Fibroblast of skin of right quadriceps (primary cell): Measurements from ENCODE around the gene ACOT7.
A peak's percentile ranks its signal among the peaks of the same experiment; 100 is the strongest.
"Not testable (repeated sequence)": the region's sequence is repeated elsewhere in the genome, so short reads cannot be mapped to it uniquely, and the experiment has no call there.

ENCODE experiments used
- DNase-seq: peaks from one replicate; pipeline ENCODE4 v3.0.0-alpha.2; 2013

ACOT7 gene

DNA sequence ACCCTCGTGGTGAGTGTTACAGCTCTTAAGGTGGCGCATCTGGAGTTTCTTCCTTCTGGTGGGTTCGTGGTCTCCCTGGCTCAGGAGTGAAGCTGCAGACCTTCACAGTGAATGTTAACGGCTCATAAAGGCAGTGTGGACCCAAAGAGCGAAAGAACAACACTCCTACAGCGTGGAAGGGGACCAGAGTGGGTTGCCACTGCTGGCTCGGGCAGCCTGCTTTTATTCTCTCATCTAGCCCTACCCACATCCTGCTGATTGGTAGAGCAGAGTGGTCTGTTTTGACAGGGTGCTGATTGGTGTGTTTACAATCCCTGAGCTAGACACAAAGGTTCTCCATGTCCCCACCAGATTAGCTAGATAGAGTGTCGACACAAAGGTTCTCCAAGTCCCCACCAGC, 1.6 kb upstream of the ACOT7 start:
- not testable (repeated sequence) for DNase-seq

DNA sequence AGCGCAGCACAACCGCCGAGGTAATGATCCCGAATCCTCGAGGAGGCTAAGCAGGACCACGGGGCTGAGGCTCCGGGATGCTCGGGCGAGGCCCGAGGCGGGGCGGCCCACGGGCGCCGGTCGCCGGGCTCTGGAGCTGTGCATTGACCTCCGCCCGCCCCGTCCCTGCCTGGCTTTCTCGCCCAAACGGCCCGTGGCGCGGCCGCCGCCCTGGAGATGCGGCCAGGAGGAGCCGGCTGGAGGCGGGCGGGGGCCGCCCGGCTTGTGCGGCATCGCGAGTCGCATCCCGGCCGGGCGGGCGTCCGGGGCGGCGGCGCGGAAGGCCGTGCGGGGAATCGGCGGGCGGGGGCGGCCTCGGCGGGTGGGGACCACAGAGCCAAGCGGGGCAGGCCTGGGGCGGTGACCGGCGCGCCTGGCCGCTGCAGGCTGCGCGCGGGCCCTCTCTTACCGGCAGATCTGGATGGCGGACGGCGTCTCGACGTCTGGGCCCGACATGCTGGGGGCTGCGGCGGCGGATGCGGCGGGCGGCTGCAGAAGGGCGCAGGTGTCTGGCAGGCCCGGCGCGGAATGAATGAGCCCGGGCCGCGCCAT, 663 bp downstream of the ACOT7 start:
- DNase-seq, result no peak

DNA sequence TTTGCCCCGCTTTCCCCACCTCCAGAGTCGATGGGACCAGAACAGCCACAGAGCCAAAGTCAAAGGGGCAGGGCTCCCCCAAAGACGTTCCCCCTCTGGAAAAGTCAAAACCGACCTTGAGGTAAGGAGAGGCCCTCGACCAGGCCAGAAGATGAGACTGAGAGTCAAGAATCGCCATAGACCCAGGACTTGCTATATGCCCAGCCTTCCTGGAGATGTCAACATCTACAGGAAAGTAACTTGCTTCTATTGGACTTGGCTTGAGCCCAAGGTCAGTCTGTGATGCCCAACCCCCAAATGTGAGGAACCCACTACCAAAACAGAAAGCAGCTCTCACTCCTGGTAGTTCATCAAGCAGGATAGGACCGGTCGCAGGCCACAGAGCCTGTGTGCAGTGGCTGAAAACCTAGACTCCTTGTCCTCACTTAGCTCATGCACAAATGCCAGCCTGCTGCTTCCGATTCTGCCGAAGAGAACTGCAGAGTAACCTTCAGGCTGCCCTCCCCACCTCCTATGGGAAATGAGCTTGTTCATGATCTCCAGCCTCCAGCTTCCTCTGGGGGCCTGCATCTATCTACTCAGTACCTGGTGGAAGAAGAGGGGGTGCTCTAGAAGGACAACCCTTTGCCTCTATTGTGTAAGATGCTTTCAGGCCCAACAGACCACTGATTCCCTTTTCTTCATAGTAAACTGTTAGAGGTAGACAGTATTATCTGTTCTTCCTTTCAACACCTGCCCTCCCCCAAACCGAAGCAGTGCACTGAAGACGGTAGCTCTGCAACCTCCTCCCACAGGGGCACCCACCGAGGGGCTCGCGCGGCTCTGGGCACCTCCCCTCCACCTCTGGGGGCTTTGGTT, 1.4 kb downstream of the ACOT7 start:
- DNase-seq, result no peak

DNA sequence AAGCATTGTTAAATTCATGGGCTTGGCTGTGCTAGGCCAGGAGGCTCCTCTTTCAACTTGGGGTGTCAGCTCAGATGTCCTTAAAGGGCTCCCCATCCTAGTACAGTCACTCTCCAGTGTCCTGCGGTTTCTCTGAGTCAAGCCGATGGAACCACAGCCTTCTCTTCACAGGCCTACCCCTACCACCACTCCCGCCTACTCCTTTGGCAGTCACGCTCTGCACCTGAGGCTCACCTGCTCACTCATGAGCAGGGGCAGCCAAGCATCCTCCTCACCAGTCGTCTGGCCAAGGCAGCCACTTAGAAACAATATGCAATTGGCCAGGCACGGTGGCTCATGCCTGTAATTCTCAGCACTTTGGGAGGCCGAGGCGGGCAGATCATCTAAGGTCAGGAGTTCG, 3.6 kb downstream of the ACOT7 start:
- no peak for DNase-seq

DNA sequence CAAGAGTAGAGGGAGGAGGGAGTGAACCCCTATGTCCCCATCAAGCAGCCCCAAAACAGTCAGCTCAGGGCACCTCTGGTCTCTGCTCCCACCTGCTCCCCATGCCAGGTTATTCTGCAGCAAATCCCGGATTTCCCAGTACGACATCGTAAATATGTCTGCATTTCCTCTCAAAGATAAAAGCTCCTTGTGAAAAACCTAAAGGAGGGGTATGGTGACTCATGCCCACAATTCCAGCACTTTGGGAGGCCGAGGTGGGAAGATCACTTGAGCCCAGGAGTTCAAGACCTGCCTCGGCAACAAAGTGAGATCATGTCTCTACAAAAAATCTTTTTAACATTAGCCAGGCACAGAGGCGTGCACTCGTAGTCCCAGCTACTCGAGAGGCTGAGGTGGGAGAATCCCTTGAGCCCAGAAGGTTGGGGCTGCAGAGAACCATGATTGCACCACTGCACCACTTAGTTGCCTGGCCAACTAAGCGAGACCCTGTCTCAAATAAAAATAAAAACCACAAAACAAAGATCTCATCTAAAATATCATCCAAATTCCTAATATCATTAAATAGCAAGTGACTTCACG, 7.1 kb downstream of the ACOT7 start:
- DNase-seq, result peak; percentile 33

DNA sequence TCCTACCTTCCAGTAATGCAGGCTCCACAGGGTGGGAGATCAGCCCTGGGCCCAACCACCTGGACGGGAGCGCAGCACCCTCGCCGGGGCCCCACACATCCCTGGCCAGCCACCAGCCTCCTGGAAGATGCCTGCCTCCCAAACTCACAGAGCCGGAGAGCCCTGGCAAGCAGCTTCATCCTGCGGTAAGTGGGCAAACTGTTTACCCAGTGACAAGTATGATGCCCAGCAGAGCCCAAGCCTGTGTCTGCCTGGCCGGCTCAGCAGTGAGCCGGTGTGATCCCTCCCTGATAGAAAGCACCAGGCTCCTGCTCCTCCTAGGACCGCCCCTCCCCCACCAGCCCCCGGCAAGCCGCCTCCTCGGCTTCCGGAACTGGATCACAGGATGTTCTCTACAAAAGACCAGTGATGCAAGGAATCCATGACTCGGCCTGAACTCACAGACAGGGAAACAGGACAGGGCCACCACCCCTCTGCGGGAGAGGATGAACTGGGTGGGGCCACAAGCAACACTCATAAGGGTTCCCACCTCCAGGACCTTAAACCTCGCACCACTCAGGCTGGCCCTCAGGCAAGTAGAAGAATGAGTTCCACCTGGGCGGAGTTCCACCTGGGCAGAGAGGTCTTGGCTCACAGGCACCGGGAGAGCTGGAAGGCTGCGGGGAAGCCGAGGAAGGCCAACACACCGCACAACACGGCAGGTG, 7.9 kb downstream of the ACOT7 start:
- peak; percentile 68 for DNase-seq

DNA sequence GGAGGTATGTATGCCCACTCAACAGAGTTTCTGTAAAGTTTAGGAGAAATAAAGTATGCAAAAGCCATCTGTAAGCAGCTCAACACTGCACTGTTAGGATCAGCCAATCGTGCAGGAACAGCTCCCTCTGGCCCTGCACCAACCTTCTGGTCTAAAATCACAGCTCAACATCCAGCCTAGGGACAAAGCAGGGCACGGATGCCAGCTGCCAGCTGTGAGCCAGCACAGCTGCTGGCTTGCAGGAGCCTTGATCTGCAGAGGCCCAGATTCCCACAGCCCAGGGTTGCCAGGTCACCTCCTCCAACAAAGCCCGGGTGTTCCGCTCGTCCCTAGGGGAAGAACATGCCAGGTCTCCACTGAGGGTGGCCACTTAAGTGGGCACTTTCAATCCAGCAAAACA, 8.6 kb downstream of the ACOT7 start:
- no peak for DNase-seq

DNA sequence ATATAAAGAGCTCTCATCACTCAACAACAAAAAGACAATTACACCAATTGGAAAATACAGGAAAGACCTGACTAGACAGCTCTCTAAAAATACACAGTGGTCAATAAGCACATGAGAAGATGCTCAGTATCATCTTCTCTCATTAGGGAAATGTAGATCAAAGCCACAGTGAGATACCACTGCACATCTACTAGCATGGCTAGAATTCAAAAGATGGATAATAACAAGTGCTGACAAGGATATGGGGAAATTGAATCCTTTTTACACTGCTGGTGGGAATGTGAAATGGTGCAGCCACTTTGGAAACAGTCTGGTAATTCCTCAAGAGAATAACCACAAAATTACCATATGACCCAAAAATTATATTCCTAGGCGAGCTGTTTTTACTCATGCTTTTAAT, 9.4 kb downstream of the ACOT7 start:
- no peak for DNase-seq

DNA sequence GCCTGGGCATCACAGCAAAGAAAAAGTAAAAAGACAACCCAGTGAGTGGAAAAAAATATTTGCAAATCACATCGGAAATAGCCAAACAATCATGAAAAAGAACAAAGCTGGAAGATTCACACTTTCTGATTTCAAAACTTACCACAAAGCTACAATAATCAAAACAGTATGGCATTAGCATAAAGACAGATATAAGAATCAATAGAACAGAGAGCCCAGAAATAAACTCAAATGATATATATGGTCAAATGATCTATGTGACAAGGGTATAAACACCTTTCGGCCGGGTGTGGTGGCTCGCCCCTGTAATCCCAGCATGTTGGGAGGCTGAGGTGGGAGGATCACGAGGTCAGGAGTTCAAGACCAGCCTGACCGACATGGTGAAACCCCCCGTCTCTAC, 13.5 kb downstream of the ACOT7 start:
- DNase-seq, result no peak

DNA sequence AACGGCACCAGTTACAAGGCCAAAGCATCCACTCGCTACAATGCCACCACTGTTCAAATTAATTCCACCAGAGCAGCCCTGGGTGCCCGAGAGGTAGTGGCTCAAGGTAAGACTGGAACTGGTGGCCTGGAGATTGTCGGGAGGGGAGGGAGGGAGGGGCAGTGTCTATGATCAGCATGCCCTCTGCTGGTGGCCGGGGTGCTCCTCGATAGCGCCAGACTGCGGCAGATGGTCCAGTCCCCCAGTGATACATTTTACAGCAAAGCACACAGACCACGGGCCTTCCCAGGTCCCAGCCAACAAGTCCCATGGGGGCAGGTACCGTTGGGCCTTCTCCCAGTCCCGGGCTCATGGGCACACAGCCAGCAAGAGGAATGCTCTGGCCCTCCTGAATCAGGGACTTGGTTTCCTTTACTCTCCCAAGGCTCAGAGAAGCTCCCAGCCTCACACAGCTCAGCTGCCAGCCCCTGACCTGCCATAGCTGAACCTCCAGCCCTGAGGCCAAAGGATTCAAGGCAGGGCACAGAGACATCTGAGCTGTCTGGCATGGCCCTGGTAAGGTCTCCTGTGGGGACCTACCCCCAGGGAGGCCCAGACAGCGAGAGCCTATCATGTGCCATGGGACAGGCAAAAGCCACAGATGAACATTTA, 15.3 kb downstream of the ACOT7 start:
- DNase-seq, result no peak

DNA sequence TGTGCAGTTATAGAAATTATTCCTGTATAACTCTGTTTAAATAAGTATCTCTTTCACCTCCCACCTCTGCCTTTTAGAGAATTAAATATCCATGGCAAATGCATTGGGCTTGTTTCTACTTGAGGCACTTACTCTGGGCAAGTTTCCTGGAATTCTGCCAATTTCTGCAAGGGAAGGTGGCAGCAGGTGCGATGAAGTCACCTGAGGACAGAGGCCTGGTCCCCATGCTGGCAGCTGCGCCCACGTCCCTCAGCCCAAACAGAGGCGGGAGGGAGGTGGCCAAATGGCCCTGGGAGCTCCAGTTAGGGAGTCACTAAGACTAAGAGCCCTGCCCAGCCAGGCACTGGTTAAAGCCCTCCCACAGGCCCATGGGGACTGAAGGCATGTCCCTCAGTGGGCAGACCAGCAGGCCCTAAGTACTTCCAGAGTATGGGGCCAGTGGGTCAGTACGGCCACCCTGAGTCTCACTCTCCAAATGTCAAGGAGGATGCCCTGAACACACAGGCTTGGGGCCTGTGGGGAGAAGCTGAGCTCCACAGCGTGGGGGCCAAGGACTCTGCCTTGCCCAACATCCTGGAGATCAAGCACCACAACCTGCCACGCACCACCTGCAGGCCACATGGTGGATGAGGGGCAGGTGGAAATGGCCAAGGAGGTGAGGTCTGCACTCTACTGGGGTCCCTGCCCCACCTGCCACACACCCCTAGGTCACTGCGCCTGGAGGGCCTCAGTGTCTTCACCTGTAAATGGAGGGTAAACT, 19.4 kb downstream of the ACOT7 start:
- no peak for DNase-seq

DNA sequence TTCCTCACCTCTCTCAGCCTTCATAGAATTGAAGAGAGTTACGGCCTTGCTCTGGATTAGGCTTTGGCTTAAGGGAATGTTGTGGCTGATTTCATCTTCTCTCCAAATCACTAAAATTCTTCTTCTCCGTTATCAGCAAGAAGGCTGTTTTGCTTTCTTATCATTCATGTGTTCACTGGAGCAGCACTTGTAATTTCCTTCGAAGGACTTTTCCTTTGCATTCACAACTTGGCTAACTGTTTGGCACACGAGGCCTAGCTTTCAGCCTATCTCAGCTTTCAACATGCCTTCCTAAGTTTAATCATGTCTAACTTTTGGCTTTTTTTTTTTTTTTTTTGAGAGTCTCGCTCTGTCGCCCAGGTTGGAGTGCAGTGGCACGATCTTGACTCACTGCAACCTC, 21.3 kb downstream of the ACOT7 start:
- DNase-seq, result not testable (repeated sequence)

DNA sequence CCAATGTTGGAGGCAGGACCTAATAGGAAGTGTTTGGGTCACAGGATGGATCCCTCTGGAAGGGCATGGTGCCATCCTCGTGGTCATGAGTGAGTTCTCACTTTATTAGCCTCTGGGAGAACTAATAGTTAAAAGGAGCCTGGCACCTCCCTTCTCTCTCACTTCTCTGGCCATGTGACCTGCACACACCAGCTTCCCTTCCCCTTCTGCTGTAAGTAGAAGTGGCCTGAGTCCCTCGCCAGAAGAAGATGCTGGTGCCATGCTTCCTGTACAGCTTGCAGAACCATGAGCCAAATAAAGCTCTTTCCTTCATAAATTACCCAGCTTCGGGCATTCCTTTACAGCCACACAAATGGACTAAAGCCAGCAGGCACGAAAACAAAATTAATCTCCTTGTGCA, 23.6 kb downstream of the ACOT7 start:
- DNase-seq, result no peak

DNA sequence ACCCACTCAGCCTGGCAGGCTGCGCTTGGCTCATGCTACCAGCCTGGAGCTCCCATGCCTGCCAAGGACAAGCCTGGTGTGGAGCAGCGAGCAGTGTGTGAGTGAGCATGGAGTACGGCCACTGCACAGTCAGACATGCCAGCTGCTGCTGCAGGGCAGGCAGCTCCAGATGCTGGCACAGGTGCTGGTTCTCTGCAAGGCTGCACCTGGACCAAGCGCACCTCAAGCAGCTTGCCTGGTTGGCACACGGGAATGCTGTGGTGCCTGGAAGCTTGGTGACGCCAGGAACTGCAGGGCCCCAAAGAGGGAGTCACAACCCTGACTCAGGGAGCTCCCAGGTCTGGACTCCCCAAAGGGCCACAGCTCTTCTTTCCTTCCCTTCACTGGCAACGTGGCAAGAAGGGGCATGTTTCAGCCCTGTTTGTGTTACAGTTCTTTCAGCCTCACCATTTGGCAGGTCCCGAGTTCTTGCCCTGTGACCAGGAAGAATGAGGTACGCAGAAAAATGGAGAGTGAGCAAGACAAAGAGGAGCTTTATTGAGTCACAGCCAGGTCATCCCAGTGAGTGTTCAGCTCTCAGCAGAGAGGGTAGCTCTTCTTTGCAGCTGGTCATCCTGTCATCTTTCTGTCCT, 26.1 kb downstream of the ACOT7 start:
- DNase-seq, result no peak

DNA sequence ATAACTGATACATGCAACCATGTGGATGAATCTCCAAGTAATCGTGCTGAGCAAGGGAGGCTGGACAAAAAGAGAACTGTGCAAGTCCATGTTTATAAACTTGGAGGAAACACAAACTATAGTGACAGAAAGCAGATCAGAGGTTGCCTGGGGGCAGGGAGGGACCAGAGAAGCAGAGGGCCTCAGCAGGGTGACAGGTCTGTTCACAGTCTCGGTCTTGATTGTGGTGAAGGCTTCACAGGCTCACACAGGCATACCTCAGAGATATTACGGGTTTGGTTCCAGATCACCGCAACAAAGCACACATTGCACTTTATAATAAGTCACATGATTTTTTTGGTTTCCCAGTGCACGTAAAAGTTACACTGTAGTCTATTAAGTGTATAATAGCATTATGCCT, 28.5 kb downstream of the ACOT7 start:
- no peak for DNase-seq

DNA sequence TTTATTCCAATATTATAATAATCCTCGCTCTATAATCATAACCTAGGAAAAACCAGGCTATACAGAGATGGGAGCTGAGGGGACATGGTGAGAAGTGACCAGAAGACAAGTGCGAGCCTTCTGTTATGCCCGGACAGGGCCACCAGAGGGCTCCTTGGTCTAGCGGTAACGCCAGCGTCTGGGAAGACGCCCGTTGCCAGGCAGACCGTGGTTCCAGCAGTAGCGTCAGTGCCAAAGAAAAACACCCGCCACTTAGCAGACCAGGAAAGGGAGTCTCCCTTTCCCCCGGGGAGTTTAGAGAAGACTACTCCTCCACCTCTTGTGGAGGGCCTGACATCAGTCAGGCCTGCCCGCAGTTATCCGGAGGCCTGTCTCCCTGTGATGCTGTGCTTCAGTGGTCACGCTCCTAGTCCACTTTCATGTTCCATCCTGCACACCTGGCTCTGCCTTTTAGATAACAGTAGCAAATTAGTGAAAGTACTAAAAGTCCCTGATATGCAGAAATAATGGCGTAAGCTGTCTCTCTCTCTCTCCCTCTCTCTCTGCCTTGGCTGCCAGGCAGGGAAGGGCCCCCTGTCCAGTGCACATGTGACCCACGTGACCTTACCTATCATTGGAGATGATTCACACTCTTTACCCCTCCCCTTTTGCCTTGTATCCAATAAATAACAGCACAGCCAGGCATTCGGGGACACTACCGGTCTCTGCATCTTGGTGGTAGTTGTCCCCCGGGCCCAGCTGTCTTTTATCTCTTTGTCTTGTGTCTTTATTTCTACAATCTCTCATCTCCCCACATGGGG, 30.3 kb downstream of the ACOT7 start:
- DNase-seq, result peak; percentile 34

DNA sequence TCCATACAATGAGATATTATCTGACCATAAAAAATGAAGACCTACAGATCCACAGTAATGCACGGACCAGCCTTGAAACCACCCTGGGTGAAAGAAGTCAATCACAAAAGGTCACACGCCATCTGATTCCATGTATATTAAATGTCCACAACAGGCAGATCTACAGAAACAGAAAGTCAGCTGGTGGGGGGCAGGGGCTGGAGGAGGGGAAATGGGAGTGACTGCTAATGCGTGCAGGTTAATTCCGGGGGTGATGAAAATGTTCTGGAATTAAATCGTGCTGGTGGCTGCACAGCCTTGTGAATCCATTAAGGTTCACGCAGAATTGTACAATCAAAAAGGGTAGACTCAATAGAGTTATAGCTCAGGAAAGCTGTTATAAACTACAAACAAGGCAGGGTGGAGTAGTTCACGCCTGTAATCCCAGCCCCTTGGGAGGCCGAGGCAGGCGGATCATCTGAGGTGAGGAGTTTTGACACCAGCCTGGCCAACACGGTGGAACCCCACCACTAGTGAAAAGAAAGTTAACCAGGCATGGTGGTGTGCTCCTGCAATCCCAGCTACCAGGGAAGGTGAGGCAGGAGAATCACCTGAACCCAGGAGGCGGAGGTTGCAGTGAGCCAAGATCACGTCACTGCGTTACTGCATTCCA, 32.3 kb downstream of the ACOT7 start:
- DNase-seq, result no peak

DNA sequence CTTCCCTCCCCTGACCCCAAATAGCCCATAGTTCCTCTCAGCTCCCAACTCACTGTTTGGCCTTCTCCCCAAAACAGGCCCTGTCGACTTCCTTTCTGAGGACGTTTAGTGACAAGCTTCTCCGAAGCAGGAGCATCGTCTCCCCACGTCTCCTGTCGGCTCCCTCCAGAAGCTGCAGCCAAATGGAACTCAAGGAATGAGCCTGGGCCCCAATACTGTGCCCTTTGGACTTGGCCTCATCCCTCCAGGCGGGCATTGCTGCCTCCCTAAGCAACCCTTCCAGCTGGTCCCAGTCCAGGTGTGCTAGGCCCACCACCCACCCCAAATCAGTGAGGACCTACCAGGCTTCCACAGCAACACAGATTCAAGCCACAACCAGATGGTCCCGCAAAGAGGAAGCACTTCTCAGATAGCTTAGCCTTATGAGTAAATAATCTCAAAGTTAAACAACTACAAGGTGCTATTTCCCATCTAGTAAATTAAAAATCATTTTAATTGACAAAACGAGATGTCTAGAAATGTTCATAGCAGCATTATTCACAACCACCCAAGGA, 33.0 kb downstream of the ACOT7 start:
- DNase-seq, result no peak

DNA sequence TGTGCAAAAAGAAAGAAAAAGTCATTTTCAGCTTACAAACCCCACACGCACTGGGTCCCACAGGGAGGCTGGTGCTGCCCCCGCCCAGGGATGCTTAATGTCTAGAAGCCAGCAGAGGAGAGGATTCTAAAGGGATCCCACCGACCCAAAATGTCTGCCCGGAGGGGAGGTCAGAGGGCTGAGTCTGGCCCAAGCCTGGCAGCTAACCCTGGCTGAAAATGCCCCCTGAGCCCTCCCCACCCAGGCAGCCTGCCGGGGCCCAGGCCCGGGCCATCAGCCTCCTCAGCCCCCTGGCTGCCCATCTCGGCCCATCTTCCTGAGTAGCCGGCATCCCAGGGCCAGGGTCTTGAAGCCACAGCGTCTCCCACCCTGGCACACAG, 33.5 kb downstream of the ACOT7 start:
- no peak for DNase-seq
